Psoas muscle (tissue), 8 donors: Measurements from ENCODE around the gene KIAA1958. TPM values are rescaled to one million over a fixed set of nuclear protein-coding genes. Genes with fewer than 3 reads are reported as not detected.

Experiments
- ATAC-seq, 4 donors: fragments of 200-7000 bp; cut with Tn5 transposase; one replicate each; pipeline ENCODE4 v1.9.1; 2020; ENCODE audit warnings: moderate library complexity in 3 of 4, mild to moderate bottlenecking in 2 of 4
- DNase-seq, 2 donors: peaks; one replicate each; pipeline ENCODE4 v3.0.0-alpha.2; 2020
- H3K27ac ChIP-seq: fragments of 200-600 bp; one replicate; pipeline ENCODE4 v1.8.0; 2022
- H3K27me3 ChIP-seq, 3 donors: fragments of 200-600 bp in 1 of 3; one replicate each; pipeline versions ENCODE4 v1.6.1 to v1.8.0; 2013 to 2022; ENCODE audit warnings: low read length in 2 of 3, mild to moderate bottlenecking in 2 of 3, moderate library complexity in 1 of 3; ENCODE audit not compliant: insufficient read depth in 3 of 3
- H3K36me3 ChIP-seq, 2 donors: fragments of 200-600 bp in 1 of 2; one replicate each; pipeline versions ENCODE4 v1.6.1 to v1.8.0; 2013 to 2022; ENCODE audit warnings: low read depth in 1 of 2, mild to moderate bottlenecking in 1 of 2, moderate library complexity in 1 of 2; ENCODE audit not compliant: insufficient read depth in 1 of 2
- H3K4me1 ChIP-seq: fragments of 200-600 bp; one replicate; pipeline ENCODE4 v1.8.0; 2022
- H3K4me3 ChIP-seq: fragments of 200-600 bp; one replicate; pipeline ENCODE4 v1.8.0; 2022; ENCODE audit warnings: mild to moderate bottlenecking
- H3K9me3 ChIP-seq: fragments of 200-600 bp; one replicate; pipeline ENCODE4 v1.8.0; 2022
- WGBS, 3 donors: extraction: QIAGEN DNeasy Blood & Tissue Kit; methylation state at CpG; one replicate each; pipeline versions ENCODE4 v1.1.6 to v1.1.7; 2013; 5-methylcytosine and 5-hydroxymethylcytosine counted together
- intact Hi-C, 2 donors: fragments of 100-400 bp; cut with DNase I; formaldehyde crosslinking; loops; one replicate each; pipeline versions ENCODE4 v1.11.0 to v1.14.2; 2022
- polyA plus RNA-seq, 3 donors: library from polyadenylated mRNA; stranded (reverse); fragments of 200-250 nt; gene quantifications; one replicate each; pipeline ENCODE4 v1.2.3, GENCODE V29; 2013
- total RNA-seq, 4 donors: library from RNA; stranded (reverse); fragmentation: NEBNext Ultra II Directional in 2 of 4; extraction: Animal tissue kit (Norgen Biotek cat#: 25700) in 2 of 4; gene quantifications; one replicate each; pipeline versions ENCODE4 v1.2.1 to v1.2.4, GENCODE V29; 2021 to 2023
- TF ChIP-seq, protein P1 (sequence below): fragments of 200-600 bp; IDR thresholded peaks from one replicate; pipeline ENCODE4 v1.8.0; 2022; ENCODE audit warnings: antibody characterized with exemption
- donor health status: healthy with polysubstance abuse.
- donor health status: DM: no; HTN: no; CAD: no; lungs with moderate emphysema.
- donor health status: Bipolar disorder and iron deficiency.
- donor health status: healthy.
- donor health status: DM: yes; HTN: yes; CAD: no.
- donor health status: DM: no; HTN: no; CAD: no.
- donor health status: DM: no; HTN: no; CAD: no.
- donor health status: DM: yes; HTN: yes; CAD: no.

The KIAA1958 gene
- total and polyA plus RNA-seq, 7 donors, result 0.56 to 4.1 (median 1.5) TPM

DNA sequence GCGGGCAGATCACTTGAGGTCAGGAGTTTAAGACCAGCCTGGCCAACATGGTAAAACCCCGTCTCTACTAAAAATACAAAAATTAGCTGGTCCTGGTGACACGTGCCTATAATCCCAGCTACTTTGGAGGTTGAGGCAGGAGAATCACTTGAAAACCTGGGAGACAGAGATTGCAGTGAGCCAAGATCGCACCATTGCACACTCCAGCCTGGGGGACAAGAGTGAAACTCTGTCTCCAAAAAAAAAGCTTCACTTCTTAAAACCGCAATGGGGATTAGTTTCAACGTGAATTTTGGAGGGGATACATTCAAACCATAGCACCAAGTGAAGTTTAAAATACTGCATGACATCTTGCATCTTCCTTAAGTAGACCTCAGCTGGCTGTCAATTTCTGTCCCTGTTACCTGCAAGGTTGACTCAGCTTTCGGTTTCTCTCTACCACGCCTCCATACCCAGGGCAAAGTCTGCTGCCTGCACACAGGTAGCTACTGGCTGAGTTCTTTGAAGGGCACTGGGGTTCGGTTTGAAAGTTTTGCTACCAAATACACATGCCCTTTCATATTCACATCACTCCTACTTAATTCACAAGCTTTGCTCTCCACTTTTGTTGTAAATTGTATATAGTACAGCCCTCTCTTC, 69.3 kb downstream of the KIAA1958 start:
- no peak overlapping the region for H3K4me3 ChIP-seq
- ATAC-seq (no peak), DNase-seq (no peak)
- TF ChIP-seq, protein P1, sequence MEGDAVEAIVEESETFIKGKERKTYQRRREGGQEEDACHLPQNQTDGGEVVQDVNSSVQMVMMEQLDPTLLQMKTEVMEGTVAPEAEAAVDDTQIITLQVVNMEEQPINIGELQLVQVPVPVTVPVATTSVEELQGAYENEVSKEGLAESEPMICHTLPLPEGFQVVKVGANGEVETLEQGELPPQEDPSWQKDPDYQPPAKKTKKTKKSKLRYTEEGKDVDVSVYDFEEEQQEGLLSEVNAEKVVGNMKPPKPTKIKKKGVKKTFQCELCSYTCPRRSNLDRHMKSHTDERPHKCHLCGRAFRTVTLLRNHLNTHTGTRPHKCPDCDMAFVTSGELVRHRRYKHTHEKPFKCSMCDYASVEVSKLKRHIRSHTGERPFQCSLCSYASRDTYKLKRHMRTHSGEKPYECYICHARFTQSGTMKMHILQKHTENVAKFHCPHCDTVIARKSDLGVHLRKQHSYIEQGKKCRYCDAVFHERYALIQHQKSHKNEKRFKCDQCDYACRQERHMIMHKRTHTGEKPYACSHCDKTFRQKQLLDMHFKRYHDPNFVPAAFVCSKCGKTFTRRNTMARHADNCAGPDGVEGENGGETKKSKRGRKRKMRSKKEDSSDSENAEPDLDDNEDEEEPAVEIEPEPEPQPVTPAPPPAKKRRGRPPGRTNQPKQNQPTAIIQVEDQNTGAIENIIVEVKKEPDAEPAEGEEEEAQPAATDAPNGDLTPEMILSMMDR, result no peak
- H3K27me3 ChIP-seq, result no peaks in the 10 kb centered on the region
- intact Hi-C loops, result no loop called here
- no peaks in the 10 kb centered on the region for H3K36me3 ChIP-seq
- no peak overlapping the region for H3K27ac ChIP-seq
- 89 to 95% (median 91%) methylated on average over 9 of the region's 9 CpGs for WGBS, 3 donors
- peaks cover 16% of the 10 kb centered on the region for H3K4me1 ChIP-seq
- H3K9me3 ChIP-seq, result no peaks in the 10 kb centered on the region

GRCh38 chr9:112556497-112557442, 70.1 kb downstream of the KIAA1958 start:
- H3K27ac ChIP-seq, result no peak overlapping the region
- intact Hi-C loops, result no loop called here
- no peaks in the 10 kb centered on the region for H3K36me3 ChIP-seq
- no peaks in the 10 kb centered on the region for H3K9me3 ChIP-seq
- H3K27me3 ChIP-seq, result no peaks in the 10 kb centered on the region
- DNase-seq (no peak), ATAC-seq (no peak)
- WGBS, 3 donors, result 89 to 91% (median 89%) methylated on average over 6 of the region's 6 CpGs
- peaks cover 8% of the 10 kb centered on the region for H3K4me1 ChIP-seq
- TF ChIP-seq, protein P1, result no peak
- H3K4me3 ChIP-seq, result no peak overlapping the region

DNA sequence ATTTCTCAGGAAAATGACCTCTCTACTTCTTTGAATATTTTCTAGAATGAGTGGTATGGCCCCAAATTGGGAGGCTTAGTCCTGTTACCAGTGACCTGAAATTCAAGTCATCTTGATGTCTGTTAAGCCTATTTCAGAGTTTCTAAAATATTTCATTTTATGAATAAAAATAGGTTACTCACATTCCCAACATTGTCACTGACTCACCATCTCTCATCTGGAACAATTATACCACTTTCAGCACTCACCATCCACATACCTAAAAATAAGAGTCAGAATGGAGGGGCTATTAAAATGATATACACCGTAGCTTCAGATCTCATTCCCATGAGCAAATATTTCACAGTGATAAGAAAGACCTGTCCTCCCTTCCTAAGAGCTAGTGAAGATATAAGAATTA, 71.8 kb downstream of the KIAA1958 start:
- intact Hi-C loops, result no loop called here
- 94 to 98% (median 97%) methylated on average over 1 of the region's 1 CpG for WGBS, 3 donors

GRCh38 chr9:112558978-112559377, 72.4 kb downstream of the KIAA1958 start:
- Histone ChIP-seq H3K27me3 (no peaks in the 10 kb centered on the region), H3K4me1 (no peaks in the 10 kb centered on the region), H3K27ac (no peak overlapping the region), H3K36me3 (no peaks in the 10 kb centered on the region), H3K9me3 (peaks cover 3% of the 10 kb centered on the region), H3K4me3 (no peak overlapping the region)
- 78 to 85% (median 78%) methylated on average over 2 of the region's 2 CpGs for WGBS, 3 donors
- ATAC-seq (no peak), DNase-seq (no peak)
- TF ChIP-seq, protein P1, result no peak
- intact Hi-C loops, result no loop called here

More for the DNA sequence above, 71.8 kb downstream of the KIAA1958 start:
- no peaks in the 10 kb centered on the region for H3K4me1 ChIP-seq
- H3K27ac ChIP-seq, result no peak overlapping the region
- TF ChIP-seq, protein P1, result no peak
- no peaks in the 10 kb centered on the region for H3K9me3 ChIP-seq
- ATAC-seq, result no peak
- no peak for DNase-seq
- H3K27me3 ChIP-seq, result no peaks in the 10 kb centered on the region
- H3K4me3 ChIP-seq, result no peak overlapping the region
- H3K36me3 ChIP-seq, result no peaks in the 10 kb centered on the region
